GM18519 (cell line): ENCODE data around the gene LRFN2.

Source experiments
- ATAC-seq: cut with Tn5 transposase; IDR thresholded peaks from one replicate; pipeline ENCODE4 v1.9.1; 2021; ENCODE audit warnings: mild to moderate bottlenecking, moderate library complexity; ENCODE audit not compliant: unreplicated experiment, low FRiP score

LRFN2 gene

DNA sequence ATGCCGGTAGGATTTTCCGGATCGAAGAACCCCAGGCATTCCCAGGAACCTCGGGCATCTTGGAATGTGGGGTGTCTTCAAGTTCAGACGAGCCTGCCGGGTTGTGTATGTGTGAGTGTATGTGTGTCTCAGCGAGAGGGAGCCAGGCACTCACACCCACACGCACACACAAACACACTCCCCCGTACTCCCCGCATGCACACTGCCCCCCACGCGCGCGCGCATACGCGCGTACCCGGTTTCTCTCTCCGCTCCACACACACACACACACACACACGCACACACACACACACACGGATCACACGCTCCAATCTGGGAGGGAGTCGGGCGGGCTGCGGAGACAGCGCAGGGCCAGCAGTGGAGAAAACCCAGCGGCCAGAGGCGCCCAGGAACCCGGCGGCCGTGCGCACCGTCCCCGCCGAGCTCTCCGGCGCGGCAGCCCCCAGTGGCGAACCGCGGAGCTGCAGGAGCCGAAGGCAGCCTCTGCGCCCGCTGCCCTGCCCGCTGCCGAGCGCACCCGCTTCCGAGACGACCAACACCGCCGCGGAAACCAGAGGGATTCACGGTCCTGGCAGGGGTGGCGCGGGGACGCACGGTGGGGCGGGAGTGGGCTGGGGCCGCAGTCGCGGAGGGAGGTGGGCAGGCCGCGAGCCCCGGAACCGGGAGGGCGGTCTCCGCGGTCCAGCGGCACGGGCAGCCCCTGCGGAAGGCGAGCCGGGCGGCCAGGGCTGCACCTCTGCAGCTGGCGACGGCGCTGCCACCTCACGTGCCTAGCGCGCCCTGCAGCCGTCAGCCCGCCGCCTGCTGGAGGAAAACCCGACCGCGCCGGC lies at the start of gene LRFN2:
Gene LRFN2, minus strand, starts transcription at position 125 of the 830 bp plus-strand sequence.
- no peak for ATAC-seq

DNA sequence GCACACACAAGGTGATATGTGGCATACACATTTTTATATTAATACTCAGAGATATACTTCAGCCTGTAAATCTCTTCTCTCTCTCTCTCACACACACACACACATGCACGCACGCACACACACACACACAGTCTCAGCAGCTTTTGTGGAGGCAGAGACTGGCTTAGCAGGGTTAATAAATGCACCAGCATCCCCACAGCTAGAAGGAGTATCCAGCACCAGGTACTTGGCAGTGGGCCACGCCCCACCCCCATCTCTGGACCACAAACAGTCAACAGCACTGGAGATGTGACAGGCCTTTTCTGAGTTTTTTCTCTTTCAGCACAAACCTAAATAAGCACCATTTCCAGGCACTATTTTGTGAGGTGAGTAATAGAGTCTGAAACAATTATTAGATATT lies 47.3 kb upstream of the LRFN2 start:
- no peak for ATAC-seq

DNA sequence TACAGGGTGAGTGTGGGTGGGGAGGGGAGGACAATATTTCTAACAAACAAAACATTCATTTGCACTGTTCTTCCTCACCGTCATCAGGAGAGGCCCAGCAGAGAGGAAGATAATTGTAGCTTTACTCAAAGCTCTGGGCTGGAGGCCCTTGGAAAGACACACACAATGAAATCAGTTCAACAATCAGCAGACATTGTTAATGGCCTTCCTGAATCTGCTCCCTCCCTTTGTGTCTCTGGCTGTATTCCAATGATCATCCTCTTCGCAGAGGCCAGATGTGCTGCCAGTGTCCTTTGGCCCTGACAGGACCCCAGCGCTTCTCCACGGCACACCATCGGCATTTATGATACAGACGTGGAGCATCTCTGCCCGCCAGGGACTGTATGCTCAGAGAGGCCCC lies 44.6 kb upstream of the LRFN2 start:
- no peak for ATAC-seq

DNA sequence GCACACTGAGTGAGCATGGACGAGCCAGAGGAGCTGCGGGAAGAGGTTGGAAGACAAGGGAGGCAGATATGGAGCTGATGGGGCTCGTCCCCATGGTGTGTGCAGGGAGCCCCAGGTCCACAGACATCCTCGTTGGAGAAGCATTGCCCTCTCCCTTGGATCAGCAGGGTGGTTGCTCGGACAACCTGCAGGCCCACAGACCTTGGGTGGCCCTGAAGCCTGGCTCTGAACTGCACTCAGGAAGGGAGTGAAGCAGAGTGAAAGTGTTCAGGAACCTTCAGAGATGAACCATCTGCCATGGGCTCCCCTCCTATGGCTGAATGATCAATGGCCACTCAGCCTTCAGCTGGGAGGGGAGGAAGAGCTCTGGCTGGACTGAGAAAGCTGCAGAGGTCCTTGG lies 43.3 kb upstream of the LRFN2 start:
- ATAC-seq, result no peak

DNA sequence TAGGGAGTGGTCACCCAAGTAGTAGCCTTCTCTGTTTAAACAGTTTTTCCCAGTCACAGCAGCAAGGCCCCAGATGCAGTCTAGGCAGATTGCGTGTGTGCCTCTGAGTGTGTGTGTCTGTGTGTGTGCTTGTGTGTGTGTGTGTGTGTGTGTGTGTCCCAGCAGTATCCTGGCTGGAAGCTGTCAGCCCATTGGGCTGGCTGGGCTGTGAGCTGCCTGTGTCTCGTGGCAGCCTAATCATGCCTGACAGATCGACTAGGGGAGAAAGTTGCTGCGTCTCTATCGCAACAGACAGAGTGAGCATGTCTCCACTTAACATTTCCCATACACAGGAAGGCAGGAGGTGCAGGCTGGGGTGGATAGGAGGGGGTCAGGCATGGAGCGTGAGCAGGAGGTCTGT lies 42.9 kb upstream of the LRFN2 start:
- no peak for ATAC-seq

DNA sequence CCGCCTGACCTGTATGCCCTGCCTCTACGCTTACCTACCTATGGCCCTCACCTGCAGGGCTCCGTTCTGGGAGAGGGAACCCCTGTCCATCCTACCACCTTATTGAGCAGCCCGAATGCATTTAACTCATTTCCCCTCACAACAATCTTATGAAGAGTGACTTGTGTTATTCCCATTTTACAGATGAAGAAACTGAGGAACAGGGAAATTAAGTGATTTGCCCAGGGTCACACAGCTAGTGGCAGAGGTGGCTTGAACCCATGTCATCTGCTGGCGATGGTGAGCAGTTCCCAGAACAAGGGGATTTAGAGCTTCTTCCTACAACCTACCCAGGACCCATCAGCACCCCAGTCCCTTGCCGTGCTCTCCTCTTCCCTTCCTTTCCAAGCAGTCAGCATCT lies 42.3 kb upstream of the LRFN2 start:
- ATAC-seq, result no peak

DNA sequence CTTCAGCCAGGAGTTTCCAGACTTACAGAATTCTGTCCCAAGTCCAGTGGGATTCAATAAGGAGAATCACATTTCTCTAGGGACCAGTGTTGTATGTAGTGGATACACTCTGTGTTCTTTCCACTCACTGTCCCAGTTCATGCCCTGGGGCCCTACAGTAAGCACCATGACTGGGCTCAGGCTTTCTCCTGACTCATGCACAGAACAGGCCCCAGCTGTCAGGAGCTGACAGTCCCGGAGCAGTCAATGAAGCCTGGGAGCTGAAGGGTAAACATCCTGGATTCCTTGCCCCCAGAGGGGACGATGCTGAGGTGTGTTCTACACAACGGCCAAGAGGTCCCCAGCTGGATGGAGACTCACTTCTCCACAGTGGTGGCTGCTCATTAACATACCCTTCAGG lies 40.2 kb upstream of the LRFN2 start:
- ATAC-seq, result no peak

DNA sequence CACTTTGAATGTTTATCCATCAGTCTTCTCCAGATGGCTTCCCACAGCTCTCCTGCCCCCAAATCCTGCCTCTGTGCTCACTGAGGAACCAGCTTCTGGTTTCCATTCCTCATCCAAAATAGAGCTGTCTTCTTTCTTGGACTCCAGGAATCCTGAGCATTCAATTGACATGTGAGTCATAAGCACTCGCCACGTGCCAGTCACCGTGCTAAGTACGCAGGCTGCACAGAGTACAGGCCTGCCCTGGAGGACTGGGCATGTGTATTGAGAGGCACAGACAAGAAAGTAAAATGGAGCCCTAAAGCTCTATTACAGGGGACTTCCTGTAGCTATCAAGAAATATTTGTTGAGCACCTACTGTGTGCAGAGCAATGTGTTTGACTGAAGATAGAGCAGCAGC lies 39.7 kb upstream of the LRFN2 start:
- no peak for ATAC-seq

DNA sequence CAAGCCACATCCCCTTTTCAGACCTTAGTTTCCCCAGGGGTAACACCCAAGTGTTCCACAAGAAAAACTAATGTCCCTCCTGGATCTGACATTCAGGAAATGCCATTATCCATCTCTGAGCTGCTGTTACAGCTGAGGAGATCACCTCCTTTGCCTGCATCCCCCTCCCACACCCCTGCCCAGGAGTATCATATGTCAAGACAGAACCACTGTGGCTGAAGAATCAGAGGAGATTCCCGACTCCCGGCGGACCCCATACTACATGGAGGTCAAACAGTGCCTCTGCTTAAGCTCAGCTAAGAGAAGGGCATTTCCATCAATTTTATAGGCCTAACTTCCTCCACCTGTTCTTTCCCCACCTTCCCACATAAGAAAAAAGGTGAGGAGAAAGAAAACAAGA lies 36.8 kb upstream of the LRFN2 start:
- ATAC-seq, result no peak

DNA sequence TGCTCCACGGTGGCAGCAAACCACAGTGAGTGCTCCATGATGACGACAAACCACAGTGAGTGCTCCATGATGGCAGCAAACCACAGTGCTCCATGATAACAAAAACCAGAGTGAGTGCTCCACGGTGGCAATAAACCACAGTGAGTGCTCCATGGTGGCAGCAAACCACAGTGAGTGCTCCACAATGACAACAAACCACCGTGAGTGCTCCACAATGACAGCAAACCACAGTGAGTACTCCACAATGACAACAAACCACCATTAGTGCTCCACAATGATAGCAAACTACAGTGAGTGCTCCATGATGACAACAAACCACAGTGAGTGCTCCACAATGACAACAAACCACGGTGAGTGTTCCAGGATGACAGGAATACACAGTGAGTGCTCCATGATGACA lies 36.0 kb upstream of the LRFN2 start:
- ATAC-seq, result no peak

DNA sequence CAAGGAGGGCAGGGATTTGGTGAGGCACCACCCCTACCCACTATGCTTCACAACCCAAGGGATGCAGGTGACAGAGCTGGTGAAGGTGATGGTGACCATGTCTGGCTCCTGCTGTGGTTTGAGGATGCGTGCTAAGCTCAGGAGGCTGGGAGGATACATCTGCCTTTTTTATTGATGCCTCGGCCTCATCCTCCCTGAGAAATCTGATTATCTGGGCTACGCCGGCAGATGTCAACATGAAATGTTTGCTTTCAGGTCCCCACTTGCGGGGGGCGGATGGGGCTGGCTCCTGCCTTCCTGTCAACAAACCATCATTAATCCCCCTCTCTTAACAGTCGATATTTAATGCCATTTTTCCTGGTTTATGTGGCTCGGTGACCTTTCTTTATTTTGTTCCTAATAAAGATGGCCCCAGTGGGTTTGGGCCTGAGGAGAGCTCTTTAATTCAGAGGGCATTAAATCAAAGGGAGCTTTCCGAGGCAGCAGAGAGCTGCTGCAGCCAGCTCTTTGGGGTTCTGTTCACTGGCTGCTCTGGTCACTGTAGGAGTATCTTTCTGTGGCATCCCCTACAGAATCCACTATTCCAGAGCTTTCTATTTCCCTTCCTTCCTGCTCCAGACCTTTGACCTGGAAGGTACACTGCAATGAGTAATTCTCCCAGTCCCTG lies 33.5 kb upstream of the LRFN2 start:
- ATAC-seq, result no peak

DNA sequence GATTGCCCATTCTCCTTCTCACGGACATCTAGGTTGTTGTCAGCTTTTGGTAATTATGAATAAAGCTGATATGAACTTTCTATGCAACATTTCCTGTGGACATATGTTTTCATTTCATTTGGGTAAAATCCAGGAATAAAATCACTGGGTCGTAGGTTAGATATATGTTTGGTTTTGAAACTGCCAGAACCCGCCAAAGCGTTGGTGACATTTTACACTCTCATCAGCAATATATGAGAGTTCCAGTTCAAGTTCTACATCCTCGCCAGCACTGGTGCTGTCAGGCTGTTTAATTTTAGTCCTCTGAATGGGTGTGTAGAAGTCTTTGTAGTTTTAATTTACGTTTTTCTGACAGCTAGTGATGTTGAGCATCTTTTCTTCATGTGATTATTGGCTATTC lies 27.5 kb upstream of the LRFN2 start:
- ATAC-seq, result no peak

DNA sequence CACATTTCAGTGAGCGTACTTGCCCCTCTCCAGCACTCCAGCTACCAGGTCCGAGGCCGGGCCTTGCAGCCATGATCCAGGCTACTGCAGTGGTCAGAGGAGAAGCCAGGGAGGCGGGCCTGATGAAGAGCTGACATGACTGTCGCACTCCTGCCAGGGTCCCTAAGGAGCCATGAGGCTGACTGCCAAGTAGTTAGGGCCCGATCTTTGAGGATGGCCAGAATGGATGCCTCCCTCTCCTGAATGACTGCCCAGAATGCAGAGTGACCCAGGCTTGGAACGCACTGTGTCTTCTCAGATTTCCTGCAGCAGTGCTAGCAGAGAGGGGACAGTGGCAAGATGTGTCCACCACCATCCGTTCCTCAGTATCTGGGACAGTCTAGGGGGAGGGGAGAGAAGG lies 24.7 kb upstream of the LRFN2 start:
- ATAC-seq, result no peak

DNA sequence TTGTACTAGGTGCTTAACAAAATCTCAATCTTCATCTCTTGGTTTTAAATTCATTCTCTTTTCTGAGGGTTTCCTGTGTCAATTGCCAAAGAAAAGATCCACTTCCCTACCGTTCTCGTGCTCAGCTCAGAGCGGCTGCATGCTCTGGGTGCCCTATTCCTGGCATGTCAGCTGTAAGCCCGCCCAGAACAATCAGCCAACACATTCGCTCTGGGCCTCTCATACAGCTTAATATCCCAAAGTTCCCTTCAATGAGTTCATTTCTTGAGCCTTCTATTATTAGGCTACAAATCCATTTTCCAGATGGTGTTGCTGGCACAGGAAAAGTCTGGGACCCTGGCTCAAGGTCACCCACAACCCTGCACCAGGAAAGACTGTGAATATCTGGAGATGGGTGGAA lies 24.3 kb upstream of the LRFN2 start:
- no peak for ATAC-seq

DNA sequence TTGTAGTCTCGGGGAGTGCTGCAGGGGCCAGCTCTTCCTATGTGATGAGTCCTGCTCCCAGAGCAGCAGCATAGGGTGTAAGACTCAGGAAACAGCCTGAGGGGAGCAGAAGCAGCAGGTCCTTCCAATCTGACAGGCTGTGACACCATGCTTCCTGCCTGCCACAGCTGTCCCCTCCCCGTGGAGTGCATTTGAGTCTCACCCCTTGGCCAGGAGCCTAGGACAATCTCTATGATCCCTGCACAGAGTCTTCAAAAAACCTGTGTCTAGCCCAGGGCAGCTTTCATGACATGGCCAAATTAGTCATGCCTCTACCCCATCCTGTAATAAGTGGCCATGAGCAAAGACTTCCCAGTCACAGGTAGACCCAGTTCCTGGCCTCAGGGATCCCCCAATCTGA lies 23.1 kb upstream of the LRFN2 start:
- ATAC-seq, result no peak

DNA sequence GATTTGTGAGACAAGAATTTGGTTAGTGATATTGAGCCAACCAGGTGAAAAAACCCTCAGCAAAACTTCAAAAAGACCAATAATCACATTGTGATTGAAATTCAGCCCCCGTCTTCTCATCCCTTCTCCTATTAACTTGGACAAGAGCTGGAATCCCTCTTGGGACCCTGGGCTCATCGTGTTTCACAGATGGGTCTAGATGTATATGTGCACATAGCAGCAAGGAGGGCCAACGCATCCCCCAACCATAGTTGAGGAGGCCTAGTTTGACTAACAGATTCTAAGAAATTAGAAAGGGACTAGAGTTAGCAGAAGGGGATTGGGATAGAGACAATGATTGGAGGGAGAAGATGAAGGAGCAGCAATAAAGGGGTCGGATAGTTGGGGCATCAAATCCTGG lies 19.8 kb upstream of the LRFN2 start:
- no peak for ATAC-seq

DNA sequence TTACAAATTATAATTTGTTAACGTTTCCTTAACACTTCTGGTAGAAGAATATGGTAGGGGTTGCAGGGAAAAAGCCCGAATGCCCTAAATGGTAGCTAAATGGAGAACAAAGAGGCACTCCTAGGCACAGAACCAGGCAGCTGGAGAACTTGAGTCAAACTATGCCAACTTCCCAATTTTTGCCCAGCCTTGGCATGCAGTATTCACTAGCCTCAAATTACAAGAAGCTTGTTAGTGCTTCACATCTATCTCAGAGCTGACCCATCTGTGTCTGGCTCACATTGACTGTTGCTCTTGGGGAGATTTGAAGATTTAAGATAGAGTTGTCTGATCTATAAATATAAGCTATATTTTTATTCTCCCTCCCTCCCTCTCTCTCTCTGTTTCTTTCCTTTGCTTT lies 19.4 kb upstream of the LRFN2 start:
- ATAC-seq, result no peak

DNA sequence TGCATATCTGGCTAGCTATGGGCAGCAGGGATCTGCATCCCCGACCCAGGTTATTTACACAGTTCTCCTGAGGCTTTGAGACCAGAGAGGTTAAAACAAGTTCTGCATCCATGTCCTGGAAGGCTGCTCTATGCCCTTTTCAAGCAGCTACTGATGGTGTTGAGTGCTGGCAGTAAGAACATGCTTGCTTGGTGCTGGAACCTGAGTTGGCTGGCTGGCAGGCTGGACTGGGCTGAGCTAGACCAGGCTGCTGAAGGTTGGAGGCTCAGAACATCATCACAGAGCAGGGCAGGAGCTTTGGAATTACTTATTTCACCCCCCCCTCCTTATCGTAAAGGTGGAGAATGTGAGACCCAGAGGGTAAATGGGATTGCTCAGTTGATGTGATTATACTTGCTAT lies 16.9 kb upstream of the LRFN2 start:
- no peak for ATAC-seq

DNA sequence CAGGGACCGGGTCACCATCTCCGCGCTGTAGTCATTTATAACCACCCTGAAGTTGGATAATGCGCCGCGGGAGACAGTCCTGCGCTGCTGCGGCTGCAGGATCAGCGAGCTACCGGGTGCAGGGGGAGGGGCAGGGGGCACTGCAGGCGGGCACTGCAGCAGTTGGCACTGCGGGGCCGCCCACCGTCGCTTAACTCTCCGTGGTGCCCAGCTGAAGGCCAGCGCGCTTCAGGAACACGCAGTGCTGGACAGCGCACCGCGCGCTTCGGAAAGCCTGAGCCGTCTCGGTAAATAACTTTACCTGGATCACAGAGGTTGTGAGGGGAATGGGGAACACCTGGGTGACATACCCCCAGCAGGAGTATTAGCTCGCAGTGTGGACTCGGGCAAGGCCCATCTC lies 12.4 kb upstream of the LRFN2 start:
- no peak for ATAC-seq

DNA sequence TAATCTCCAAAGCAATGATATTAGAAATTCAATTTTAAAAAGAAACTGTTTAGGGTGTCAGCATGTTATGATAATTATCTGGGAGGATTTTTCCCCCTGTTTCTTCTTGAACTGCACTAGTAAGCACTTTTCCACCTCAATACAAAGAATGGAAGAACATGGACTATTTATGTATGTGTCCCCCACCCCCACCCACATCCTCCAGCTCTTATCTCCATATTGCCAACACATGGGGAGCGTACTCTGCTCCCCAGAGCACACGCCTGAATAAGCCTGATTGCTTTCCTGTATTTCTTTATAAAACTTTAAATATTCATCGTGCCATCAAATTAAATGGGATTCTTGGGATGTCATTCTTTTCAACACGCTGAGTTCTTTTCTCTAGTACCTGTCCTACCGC lies 11.4 kb upstream of the LRFN2 start:
- no peak for ATAC-seq

DNA sequence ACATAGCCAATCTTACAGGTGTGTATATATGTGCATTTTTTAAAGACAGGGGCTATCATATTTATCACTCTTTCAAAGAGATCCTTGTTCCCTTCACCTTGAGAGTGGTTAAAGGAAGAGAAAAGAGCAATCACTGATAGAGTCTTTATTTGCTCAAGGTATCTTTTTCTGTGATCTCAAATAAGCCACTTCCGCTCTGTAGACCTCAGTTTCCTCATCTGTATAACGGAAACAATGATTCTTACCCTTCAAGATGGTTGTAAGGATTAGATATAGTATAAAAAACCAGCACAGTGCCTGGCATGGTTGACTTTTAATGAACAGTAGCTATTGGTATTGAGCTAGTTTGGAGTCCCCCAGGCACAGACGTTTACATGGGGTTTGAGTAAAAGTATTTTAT lies 10.1 kb upstream of the LRFN2 start:
- no peak for ATAC-seq

DNA sequence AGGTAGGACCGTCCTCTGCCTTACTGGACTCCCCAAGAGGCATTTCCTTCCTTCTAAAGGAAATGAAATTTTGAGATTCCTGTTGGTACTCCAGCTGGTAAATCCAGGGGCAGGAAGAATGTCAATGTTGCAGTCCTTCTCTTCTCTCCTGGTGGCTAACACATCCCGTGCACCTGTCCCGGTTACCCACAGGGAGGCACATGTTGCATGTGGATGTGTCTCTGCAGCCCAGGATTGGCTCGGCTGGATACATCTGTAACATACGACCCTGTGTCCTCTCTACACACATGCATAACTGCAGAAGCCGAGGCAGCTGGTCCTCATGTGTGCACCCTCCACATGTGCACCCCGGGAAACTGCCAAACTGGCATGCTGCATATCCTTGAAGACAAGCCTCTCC lies 1.3 kb upstream of the LRFN2 start:
- no peak for ATAC-seq

DNA sequence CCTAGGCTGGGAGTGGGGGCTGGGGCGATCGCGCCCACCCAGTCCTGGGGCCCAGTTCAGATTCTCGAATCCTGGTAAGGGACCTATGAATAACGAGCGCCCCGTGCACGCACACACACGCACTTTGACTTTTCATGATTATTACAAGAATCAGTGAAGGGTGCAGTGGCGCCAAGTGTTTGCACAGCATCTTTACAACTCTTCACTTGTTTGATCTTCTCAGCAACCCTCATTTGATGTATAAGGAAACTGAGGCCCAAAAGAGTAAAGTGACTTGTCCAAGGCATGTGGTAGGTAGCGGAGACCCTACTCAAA lies 863 bp upstream of the LRFN2 start:
- no peak for ATAC-seq
